Mesothelial cell of epicardium (in vitro differentiated cells): ENCODE measurements around the gene TFF2. TPM values are rescaled to one million over a fixed set of nuclear protein-coding genes. Genes with fewer than 3 reads are reported as not detected.

Source experiments
- DNase-seq, 2 experiments: peaks; one replicate each; pipeline ENCODE4 v3.0.0; 2021; ENCODE audit warnings: low spot score in 2 of 2; ENCODE audit not compliant: unreplicated experiment in 2 of 2
- H3K27ac Mint-ChIP-seq: 2 replicates; pipeline ENCODE4 v1.8.0; 2021; ENCODE audit warnings: mixed read lengths
- H3K27me3 Mint-ChIP-seq: 2 replicates; pipeline ENCODE4 v1.8.0; 2021; ENCODE audit warnings: low read depth, mixed read lengths
- H3K36me3 Mint-ChIP-seq: 2 replicates; pipeline ENCODE4 v1.8.0; 2021; ENCODE audit warnings: mixed read lengths
- H3K4me1 Mint-ChIP-seq: 2 replicates; pipeline ENCODE4 v1.8.0; 2021; ENCODE audit warnings: mixed read lengths
- H3K4me3 Mint-ChIP-seq: 2 replicates; pipeline ENCODE4 v1.8.0; 2021; ENCODE audit warnings: mild to moderate bottlenecking, moderate library complexity, mixed read lengths
- H3K9me3 Mint-ChIP-seq: 2 replicates; pipeline ENCODE4 v1.8.0; 2021; ENCODE audit warnings: mixed read lengths
- CTCF ChIP-seq: fragments of 200-600 bp; sonication (generic); IDR thresholded peaks from one replicate; pipeline ENCODE4 v1.5.0; 2021; ENCODE audit warnings: antibody characterized with exemption; ENCODE audit not compliant: unreplicated experiment
- total RNA-seq: library from RNA; stranded (reverse); gene quantifications from 3 replicates; pipeline ENCODE4 v1.2.1, GENCODE V29; 2021

TFF2 gene
- total RNA-seq, 1 donor from 2014 or later: not detected

- no peak for DNase-seq
- no peak overlapping the region for H3K27ac Mint-ChIP-seq
- H3K4me3 Mint-ChIP-seq: no peak overlapping the region
- no peaks in the 10 kb centered on the region for H3K36me3 Mint-ChIP-seq
- no peaks in the 10 kb centered on the region for H3K4me1 Mint-ChIP-seq
- peaks cover 47% of the 10 kb centered on the region for H3K27me3 Mint-ChIP-seq
- no peak for TF ChIP-seq CTCF
- no peaks in the 10 kb centered on the region for H3K9me3 Mint-ChIP-seq
Observed at GRCh38 chr21:42302794-42303193, 48.0 kb downstream of the TFF2 start.

GRCh38 chr21:42302076-42302650, 48.6 kb downstream of the TFF2 start:
- no peak overlapping the region for H3K27ac Mint-ChIP-seq
- no peak for TF ChIP-seq CTCF
- H3K36me3 Mint-ChIP-seq: no peaks in the 10 kb centered on the region
- no peaks in the 10 kb centered on the region for H3K4me1 Mint-ChIP-seq
- DNase-seq: no peak
- peaks cover 48% of the 10 kb centered on the region for H3K27me3 Mint-ChIP-seq
- H3K4me3 Mint-ChIP-seq: no peak overlapping the region
- H3K9me3 Mint-ChIP-seq: no peaks in the 10 kb centered on the region

GRCh38 chr21:42301371-42302075, 49.3 kb downstream of the TFF2 start:
- Mint-ChIP-seq H3K27me3 (peaks cover 49% of the 10 kb centered on the region), H3K9me3 (no peaks in the 10 kb centered on the region), H3K4me3 (no peak overlapping the region), H3K36me3 (no peaks in the 10 kb centered on the region), H3K4me1 (no peaks in the 10 kb centered on the region), H3K27ac (no peak overlapping the region)
- no peak for TF ChIP-seq CTCF
- no peak for DNase-seq

GRCh38 chr21:42300956-42301355, 49.8 kb downstream of the TFF2 start:
- Mint-ChIP-seq H3K4me3 (no peak overlapping the region), H3K36me3 (no peaks in the 10 kb centered on the region), H3K27ac (no peak overlapping the region), H3K27me3 (peaks cover 52% of the 10 kb centered on the region), H3K4me1 (no peaks in the 10 kb centered on the region), H3K9me3 (no peaks in the 10 kb centered on the region)
- TF ChIP-seq CTCF: no peak
- no peak for DNase-seq

- H3K36me3 Mint-ChIP-seq: peaks cover 1% of the 10 kb centered on the region
- no peaks in the 10 kb centered on the region for H3K9me3 Mint-ChIP-seq
- no peak overlapping the region for H3K4me3 Mint-ChIP-seq
- no peak for TF ChIP-seq CTCF
- peaks cover 3% of the 10 kb centered on the region for H3K4me1 Mint-ChIP-seq
- DNase-seq: no peak
- peaks cover 54% of the 10 kb centered on the region for H3K27me3 Mint-ChIP-seq
- no peak overlapping the region for H3K27ac Mint-ChIP-seq
Observed at GRCh38 chr21:42300045-42300583, 50.7 kb downstream of the TFF2 start.
